Calu3 (cell line): ENCODE results near the gene MAPK8IP3. TPM values are rescaled to one million over a fixed set of nuclear protein-coding genes. Genes with fewer than 3 reads are reported as not detected.
"Not testable (repeated sequence)": the region's sequence is repeated elsewhere in the genome, so short reads cannot be mapped to it uniquely, and the experiment has no call there.

Experiments used
- BruUV-seq: library from RNA; stranded (reverse); fragments of 400-500 nt; replicated peaks from 2 replicates; lab custom pipeline; 2021; lab: Mats Ljungman, UMichigan
- CTCF ChIA-PET: fragments of 300-600 bp; sonication (Branson Sonifier 250); formaldehyde crosslinking; loops from one replicate; lab custom pipeline; 2022; ENCODE audit warnings: antibody characterized with exemption; lab: Charles Lee
- DNase-seq: peaks from one replicate; pipeline ENCODE4 v3.0.0; 2022
- H3K27ac Mint-ChIP-seq: one replicate; pipeline ENCODE4 v1.8.0; 2022; ENCODE audit warnings: mixed read lengths; ENCODE audit not compliant: unreplicated experiment
- H3K27me3 Mint-ChIP-seq: one replicate; pipeline ENCODE4 v1.8.0; 2022; ENCODE audit warnings: mixed read lengths; ENCODE audit not compliant: unreplicated experiment
- H3K36me3 Mint-ChIP-seq: one replicate; pipeline ENCODE4 v1.8.0; 2022; ENCODE audit warnings: mild to moderate bottlenecking, moderate library complexity, mixed read lengths; ENCODE audit not compliant: insufficient read depth, unreplicated experiment
- H3K4me1 Mint-ChIP-seq: one replicate; pipeline ENCODE4 v1.8.0; 2022; ENCODE audit warnings: mild to moderate bottlenecking, low read depth, mixed read lengths; ENCODE audit not compliant: unreplicated experiment
- H3K4me3 Mint-ChIP-seq: one replicate; pipeline ENCODE4 v1.8.0; 2022; ENCODE audit warnings: mild to moderate bottlenecking, low read depth, moderate library complexity, mixed read lengths; ENCODE audit not compliant: unreplicated experiment
- H3K9me3 Mint-ChIP-seq: one replicate; pipeline ENCODE4 v1.8.0; 2022; ENCODE audit warnings: low read depth, mixed read lengths; ENCODE audit not compliant: unreplicated experiment
- CTCF ChIP-seq: fragments of 200-600 bp; IDR thresholded peaks from one replicate; pipeline ENCODE4 v1.8.0; 2022; ENCODE audit warnings: antibody characterized with exemption; ENCODE audit not compliant: unreplicated experiment
- intact Hi-C: fragments of 100-400 bp; cut with micrococcal nuclease; formaldehyde crosslinking; loops from one replicate; pipeline ENCODE4 v1.10.0; 2022; ENCODE audit not compliant: unreplicated experiment
- total RNA-seq: library from RNA; stranded (reverse); gene quantifications from 2 replicates; pipeline ENCODE4 v1.2.3, GENCODE V29; 2022

Gene MAPK8IP3
- total RNA-seq, 1 experiment from 2014 or later, result 110 TPM

GRCh38 chr16:1794221-1794871, 88.4 kb downstream of the MAPK8IP3 start:
- H3K36me3 Mint-ChIP-seq, result peaks cover 24% of the 10 kb centered on the region
- CTCF ChIA-PET, result no interaction called here
- no peak for DNase-seq
- TF ChIP-seq CTCF, result no peak
- no peak overlapping the region for H3K27ac Mint-ChIP-seq
- intact Hi-C loops, result no loop called here
- BruUV-seq, result no TSS peak
- H3K4me1 Mint-ChIP-seq, result no peaks in the 10 kb centered on the region
- no peaks in the 10 kb centered on the region for H3K27me3 Mint-ChIP-seq
- no peak overlapping the region for H3K4me3 Mint-ChIP-seq
- peaks cover 3% of the 10 kb centered on the region for H3K9me3 Mint-ChIP-seq

- DNase-seq, result no peak
- intact Hi-C loops, result no loop called here
- peaks cover 3% of the 10 kb centered on the region for H3K9me3 Mint-ChIP-seq
- no peaks in the 10 kb centered on the region for H3K4me1 Mint-ChIP-seq
- H3K4me3 Mint-ChIP-seq, result no peak overlapping the region
- BruUV-seq, result no TSS peak
- H3K27me3 Mint-ChIP-seq, result no peaks in the 10 kb centered on the region
- peaks cover 21% of the 10 kb centered on the region for H3K36me3 Mint-ChIP-seq
- CTCF ChIA-PET, result interaction anchor here (0.6 kb wide), 1 partner anchor 10 kb away, joined by 3 read pairs; no protein-coding TSS in a partner anchor
- no peak for TF ChIP-seq CTCF
- H3K27ac Mint-ChIP-seq, result no peak overlapping the region
Observed at GRCh38 chr16:1794908-1795666, 89.1 kb downstream of the MAPK8IP3 start.

GRCh38 chr16:1799263-1799662, 93.3 kb downstream of the MAPK8IP3 start:
- peaks cover 10% of the 10 kb centered on the region for H3K36me3 Mint-ChIP-seq
- H3K4me1 Mint-ChIP-seq, H3K4me3 Mint-ChIP-seq, H3K9me3 Mint-ChIP-seq, intact Hi-C loops, DNase-seq, H3K27ac Mint-ChIP-seq, CTCF ChIA-PET, BruUV-seq, H3K27me3 Mint-ChIP-seq: not testable (repeated sequence)

- H3K27ac Mint-ChIP-seq, result no peak overlapping the region
- H3K27me3 Mint-ChIP-seq, result no peaks in the 10 kb centered on the region
- H3K4me1 Mint-ChIP-seq, result no peaks in the 10 kb centered on the region
- intact Hi-C loops, result no loop called here
- DNase-seq, result no peak
- peaks cover 11% of the 10 kb centered on the region for H3K36me3 Mint-ChIP-seq
- peaks cover 7% of the 10 kb centered on the region for H3K9me3 Mint-ChIP-seq
- CTCF ChIA-PET, result no interaction called here
- TF ChIP-seq CTCF, result no peak
- BruUV-seq, result no TSS peak
- no peak overlapping the region for H3K4me3 Mint-ChIP-seq
Observed at GRCh38 chr16:1800701-1801100, 94.7 kb downstream of the MAPK8IP3 start.
